Right cardiac atrium (tissue), 5 donors: ENCODE data around the gene TAF1B. TPM values are rescaled to one million over a fixed set of nuclear protein-coding genes. Genes with fewer than 3 reads are reported as not detected.

ENCODE experiments used
- ATAC-seq, 2 donors: fragments of 200-7000 bp; cut with Tn5 transposase; one replicate each; pipeline versions ENCODE4 v1.8.0 to v1.9.1; 2020; ENCODE audit warnings: moderate library complexity in 2 of 2, mild to moderate bottlenecking in 1 of 2
- DNase-seq, 3 donors: peaks; one replicate each; pipeline ENCODE4 v3.0.0-alpha.2; 2020
- H3K27ac ChIP-seq: one replicate; pipeline ENCODE4 v1.5.1; 2013; ENCODE audit warnings: mild to moderate bottlenecking, low read length, control low read depth, moderate library complexity
- H3K27me3 ChIP-seq: one replicate; pipeline ENCODE4 v1.6.1; 2013; ENCODE audit not compliant: control insufficient read depth, insufficient read depth
- H3K4me1 ChIP-seq: one replicate; pipeline ENCODE4 v1.6.1; 2013; ENCODE audit warnings: low read length; ENCODE audit not compliant: control insufficient read depth, insufficient read depth
- H3K4me3 ChIP-seq: one replicate; pipeline ENCODE4 v1.5.1; 2013; ENCODE audit warnings: low read length, control low read depth
- H3K9me3 ChIP-seq: one replicate; pipeline ENCODE4 v1.6.1; 2013; ENCODE audit warnings: low read length; ENCODE audit not compliant: control insufficient read depth
- WGBS: extraction: QIAGEN DNeasy Blood & Tissue Kit; methylation state at CpG from one replicate; pipeline ENCODE4 v1.1.7; 2013; 5-methylcytosine and 5-hydroxymethylcytosine counted together
- intact Hi-C, 4 donors: fragments of 100-400 bp; cut with DNase I; formaldehyde crosslinking; loops; one replicate each; pipeline versions ENCODE4 v1.11.0 to v1.14.0; 2022 to 2023
- long read RNA-seq, 4 donors: library from polyadenylated mRNA; unstranded; transcript quantifications; one replicate each; pipeline ENCODE4 v2.0.0, GENCODE V29; 2020 to 2021
- polyA plus RNA-seq: library from polyadenylated mRNA; stranded (reverse); fragments of 200-250 nt; gene quantifications from one replicate; pipeline ENCODE4 v1.2.3, GENCODE V29; 2013
- total RNA-seq, 4 donors: library from RNA; stranded (reverse); fragmentation: NEBNext Ultra II Directional; extraction: Animal tissue kit (Norgen Biotek cat#: 25700); gene quantifications; one replicate each; pipeline ENCODE4 v1.2.1, GENCODE V29; 2021
- donor health status: healthy with polysubstance abuse.
- donor health status: DM: no; HTN: yes; CAD: no.
- donor health status: DM: no; HTN: no; CAD: no.
- donor health status: DM: no; HTN: yes; CAD: no; lungs with severe emphysema.
- donor health status: DM: yes; HTN: yes; CAD: no.

TAF1B gene
- 10 to 100 TPM in 1 of 4 donors, 1 to 10 TPM in 3; 7.7 to 12.4 (median 9.4) TPM for total RNA-seq
- polyA plus RNA-seq, result 2.9 TPM
- long read RNA-seq, donor 1, partial matches to known transcripts, result 1 of 6 reads
- long read RNA-seq, donor 1, other reads (novel, unspliced or antisense), result 2 of 6 reads
- long read RNA-seq, donor 2, partial matches to known transcripts, result 0 of 3 reads
- long read RNA-seq, donor 2, other reads (novel, unspliced or antisense), result 0 of 3 reads
- long read RNA-seq, donor 3, transcript TAF1B-201 (15 exons, 2,387 nt), result major isoform, 12 of 29 reads
- long read RNA-seq, donor 3, partial matches to known transcripts, result 12 of 29 reads
- long read RNA-seq, donor 3, other reads (novel, unspliced or antisense), result 3 of 29 reads
- long read RNA-seq, donor 4, partial matches to known transcripts, result 1 of 3 reads
- long read RNA-seq, donor 4, other reads (novel, unspliced or antisense), result 0 of 3 reads

- intact Hi-C loops, result loop anchor here in 1 of 4 donors (10.0 kb wide), 1 partner anchor 111 kb away; the partner anchor contains the start of gene GRHL1
- Histone ChIP-seq H3K27ac (peak within 1 kb of the TSS; percentile 46), H3K27me3 (no peaks in the 10 kb centered on the region), H3K4me3 (peak within 1 kb of the TSS; percentile 72), H3K9me3 (no peaks in the 10 kb centered on the region), H3K4me1 (no peaks in the 10 kb centered on the region)
- ATAC-seq (peak; percentile 97 to 98), DNase-seq (peak; percentile 90 to 94 (median 94))
- WGBS, result under 1% methylated on average over 70 of the region's 70 CpGs
Measured at GRCh38 chr2:9843229-9844035, at the start of gene TAF1B. TSS of gene TAF1B (plus strand) at chr2:9843474. CDS start at chr2:9843542, 68 bp downstream.

GRCh38 chr2:9793918-9794717, 49.2 kb upstream of the TAF1B start:
- Histone ChIP-seq H3K27me3 (no peaks in the 10 kb centered on the region), H3K27ac (no peak overlapping the region), H3K4me3 (no peak overlapping the region), H3K9me3 (no peaks in the 10 kb centered on the region), H3K4me1 (no peaks in the 10 kb centered on the region)
- DNase-seq, result peak in 2 of 3 donors; percentile 32 to 44
- intact Hi-C loops, result no loop called here
- no peak for ATAC-seq
- 89% methylated on average over 17 of the region's 17 CpGs for WGBS

DNA sequence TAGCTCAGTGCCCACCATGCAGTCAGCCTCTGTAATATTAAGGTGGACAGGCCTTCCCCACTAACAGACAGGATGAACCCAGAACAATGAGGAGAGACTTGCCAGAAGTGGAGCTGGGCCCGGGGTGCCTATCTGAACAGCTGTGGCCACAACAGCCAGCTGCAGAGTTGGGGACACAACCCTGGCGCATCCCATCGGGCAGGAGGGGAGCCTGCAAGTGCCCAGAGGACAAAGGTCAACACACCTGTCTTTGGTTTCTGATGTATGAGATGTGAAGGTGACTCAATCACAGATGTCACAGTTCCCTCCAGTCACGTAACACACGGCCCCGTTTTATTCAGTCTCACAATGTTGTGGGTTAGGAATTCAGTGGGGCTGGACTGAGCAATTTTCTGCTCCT, 48.2 kb upstream of the TAF1B start:
- no peaks in the 10 kb centered on the region for H3K4me1 ChIP-seq
- no peaks in the 10 kb centered on the region for H3K9me3 ChIP-seq
- no peak overlapping the region for H3K27ac ChIP-seq
- ATAC-seq (no peak), DNase-seq (peak in 1 of 3 donors; percentile 43)
- intact Hi-C loops, result no loop called here
- no peaks in the 10 kb centered on the region for H3K27me3 ChIP-seq
- no peak overlapping the region for H3K4me3 ChIP-seq
- WGBS, result 51% methylated on average over 6 of the region's 6 CpGs

GRCh38 chr2:9796056-9797010, 46.9 kb upstream of the TAF1B start:
- intact Hi-C loops, result no loop called here
- Histone ChIP-seq H3K27ac (no peak overlapping the region), H3K27me3 (no peaks in the 10 kb centered on the region), H3K4me3 (no peak overlapping the region), H3K9me3 (no peaks in the 10 kb centered on the region), H3K4me1 (no peaks in the 10 kb centered on the region)
- peak in 1 of 3 donors; percentile 19 for DNase-seq
- ATAC-seq, result no peak
- WGBS, result 77% methylated on average over 13 of the region's 13 CpGs

- Histone ChIP-seq H3K4me1 (no peaks in the 10 kb centered on the region), H3K27me3 (no peaks in the 10 kb centered on the region), H3K9me3 (no peaks in the 10 kb centered on the region), H3K4me3 (no peak overlapping the region), H3K27ac (no peak overlapping the region)
- DNase-seq (peak in 1 of 3 donors; percentile 27), ATAC-seq (no peak)
- WGBS, result 74% methylated on average over 4 of the region's 4 CpGs
- intact Hi-C loops, result no loop called here
Measured at GRCh38 chr2:9797086-9797485, 46.2 kb upstream of the TAF1B start.

DNA sequence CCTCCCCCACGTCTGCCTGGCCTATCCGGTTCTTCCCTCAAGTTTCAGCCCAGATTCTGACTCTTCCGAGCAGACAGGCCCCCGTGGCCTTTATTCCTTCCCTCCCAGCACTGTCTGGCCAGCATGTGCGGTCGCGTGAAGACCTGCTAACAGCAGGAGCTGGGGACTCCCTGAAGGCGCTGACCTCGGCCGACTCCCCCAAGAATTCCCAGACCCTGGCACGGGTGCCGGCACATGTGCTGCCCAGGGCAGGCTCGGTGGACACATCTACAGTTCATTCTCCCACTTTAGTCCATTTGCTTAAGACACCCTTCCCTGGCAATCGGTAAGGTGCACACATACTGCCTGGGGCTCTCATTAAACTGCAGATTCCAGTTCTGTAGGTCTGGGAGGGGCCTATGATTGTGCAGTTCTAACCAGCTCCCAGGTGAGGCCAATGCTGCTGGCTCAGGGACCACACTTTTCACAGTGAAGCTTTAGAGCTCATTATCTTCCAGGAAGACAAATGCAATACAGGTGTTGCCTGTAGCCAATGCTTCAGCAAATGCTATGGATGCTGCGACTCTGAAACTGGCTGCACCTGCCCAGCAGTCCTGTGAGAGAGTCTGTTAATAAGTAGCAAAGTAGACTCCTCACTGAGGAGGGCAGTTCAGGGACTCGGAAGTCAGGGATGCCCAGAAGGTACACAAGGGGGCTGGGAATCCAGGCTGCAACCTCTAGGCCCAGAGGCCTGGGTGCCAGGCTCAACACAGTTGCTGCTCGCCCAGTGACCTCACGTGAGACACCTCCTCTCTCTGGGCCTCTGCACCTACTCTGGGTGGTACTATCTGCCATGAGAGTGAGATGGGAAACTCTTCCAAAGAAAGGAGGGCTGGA, 45.4 kb upstream of the TAF1B start:
- Histone ChIP-seq H3K27ac (no peak overlapping the region), H3K9me3 (no peaks in the 10 kb centered on the region), H3K4me1 (no peaks in the 10 kb centered on the region), H3K4me3 (no peak overlapping the region), H3K27me3 (no peaks in the 10 kb centered on the region)
- 75% methylated on average over 18 of the region's 18 CpGs for WGBS
- peak in 2 of 3 donors; percentile 29 to 53 for DNase-seq
- intact Hi-C loops, result no loop called here
- ATAC-seq, result no peak

DNA sequence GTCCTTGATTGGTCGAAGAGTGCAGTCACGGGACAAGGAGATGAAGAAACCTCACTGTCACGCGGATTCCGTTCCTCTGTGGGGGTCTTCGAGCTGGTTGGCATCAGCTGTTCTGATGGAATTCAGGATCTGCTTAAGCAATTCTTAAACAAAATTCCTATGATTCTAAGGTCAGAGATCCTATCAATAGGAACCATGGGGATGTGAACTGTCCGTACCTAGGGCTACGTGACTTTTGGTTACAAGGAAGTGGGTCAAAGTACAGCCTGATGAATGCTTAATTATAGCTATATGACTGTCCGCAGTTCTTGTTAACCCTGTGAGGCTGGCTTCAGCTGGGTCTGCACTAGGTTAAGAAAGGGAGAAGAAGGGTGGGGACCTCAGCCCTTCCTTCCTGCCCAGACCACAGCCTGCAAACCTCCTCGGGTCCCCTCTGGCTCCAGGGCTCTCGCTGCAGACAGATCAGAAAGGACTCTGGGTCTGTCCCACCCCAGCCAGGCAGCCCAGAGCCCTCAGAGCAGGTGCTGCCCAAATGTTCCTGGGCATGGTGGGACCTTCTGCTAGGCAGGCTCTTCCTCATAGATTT, 44.2 kb upstream of the TAF1B start:
- no peak overlapping the region for H3K4me3 ChIP-seq
- H3K27ac ChIP-seq, result no peak overlapping the region
- no peaks in the 10 kb centered on the region for H3K27me3 ChIP-seq
- 72% methylated on average over 11 of the region's 11 CpGs for WGBS
- intact Hi-C loops, result no loop called here
- ATAC-seq (no peak), DNase-seq (peak in 1 of 3 donors; percentile 45)
- H3K9me3 ChIP-seq, result no peaks in the 10 kb centered on the region
- no peaks in the 10 kb centered on the region for H3K4me1 ChIP-seq

DNA sequence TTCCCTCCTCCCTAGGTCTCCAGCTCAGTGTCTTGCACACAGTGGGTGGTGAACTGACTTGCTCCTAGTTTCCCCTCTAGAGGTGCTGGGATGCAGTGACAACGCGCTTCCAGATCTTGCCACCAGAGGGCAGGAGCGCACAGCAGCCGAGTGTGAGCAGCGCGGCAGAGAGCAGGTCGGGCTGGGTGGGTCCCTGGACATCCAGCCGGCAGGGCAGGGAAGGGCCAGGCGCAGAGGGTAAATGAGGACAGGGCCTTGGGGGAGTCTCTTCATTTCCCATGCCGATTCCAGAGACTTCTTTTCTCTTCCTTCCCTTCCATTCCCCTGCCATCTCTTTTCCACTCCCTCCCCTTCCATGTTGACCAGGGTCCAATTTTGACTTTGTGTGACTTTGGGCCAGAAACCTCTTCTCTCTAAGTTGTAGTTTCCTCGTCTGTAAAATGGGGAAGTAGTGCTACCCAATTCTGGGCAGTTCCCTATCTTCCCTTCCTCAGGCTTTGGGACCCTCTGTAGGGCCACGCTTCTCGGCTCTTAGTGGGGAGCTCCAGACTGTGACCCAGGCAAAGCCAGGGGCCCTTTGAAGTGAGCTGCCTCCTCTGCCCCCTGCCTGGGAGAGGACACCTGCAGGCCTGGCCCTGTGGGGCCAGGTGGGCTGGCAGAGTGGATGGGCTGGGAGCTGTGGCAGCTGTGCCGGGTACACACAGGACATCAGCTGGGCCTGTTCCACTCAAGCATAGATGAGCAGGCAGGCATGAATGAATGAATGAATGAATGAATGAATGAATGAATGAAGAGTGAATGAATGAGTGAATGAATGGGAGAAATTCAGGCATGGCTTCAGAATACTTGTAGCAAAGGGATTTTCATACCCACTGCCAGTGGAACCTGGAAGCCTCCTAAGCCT, 43.3 kb upstream of the TAF1B start:
- ATAC-seq (peak; percentile 80 to 84), DNase-seq (peak; percentile 87 to 95 (median 95))
- intact Hi-C loops, result no loop called here
- H3K4me3 ChIP-seq, result no peak overlapping the region
- H3K9me3 ChIP-seq, result no peaks in the 10 kb centered on the region
- no peaks in the 10 kb centered on the region for H3K27me3 ChIP-seq
- no peak overlapping the region for H3K27ac ChIP-seq
- WGBS, result 22% methylated on average over 14 of the region's 14 CpGs
- H3K4me1 ChIP-seq, result no peaks in the 10 kb centered on the region
